Esophagus squamous epithelium (tissue), 4 donors: ENCODE measurements around the gene RAB6B.

Experiments
- CTCF ChIP-seq, 6 experiments: fragments of 450-650 bp in 4 of 6; fragments of 200-600 bp in 2 of 6; sonication (generic) in 2 of 6; IDR thresholded peaks; one replicate each; pipeline ENCODE4 v1.5.1; 2016 to 2019; ENCODE audit warnings: antibody characterized with exemption in 6 of 6, mild to moderate bottlenecking in 4 of 6, moderate library complexity in 4 of 6
- POLR2A ChIP-seq, 4 donors: fragments of 450-650 bp; IDR thresholded peaks; one replicate each; pipeline ENCODE4 v1.6.1; 2017; ENCODE audit warnings: antibody characterized with exemption in 4 of 4, mild to moderate bottlenecking in 4 of 4, moderate library complexity in 3 of 4

- no peak for TF ChIP-seq CTCF (IDR thresholded peaks at IDR 0.05)
- TF ChIP-seq POLR2A (IDR thresholded peaks at IDR 0.05), result no peak
These were observed 32.6 kb upstream of the RAB6B start for GRCh38 chr3:133928136-133928893.
